HG03108 (cell line): ENCODE results near the gene INSM2.

Experiments
- ATAC-seq: cut with Tn5 transposase; IDR thresholded peaks from one replicate; pipeline ENCODE4 v1.9.1; 2021; ENCODE audit warnings: moderate library complexity; ENCODE audit not compliant: unreplicated experiment

INSM2 gene

DNA sequence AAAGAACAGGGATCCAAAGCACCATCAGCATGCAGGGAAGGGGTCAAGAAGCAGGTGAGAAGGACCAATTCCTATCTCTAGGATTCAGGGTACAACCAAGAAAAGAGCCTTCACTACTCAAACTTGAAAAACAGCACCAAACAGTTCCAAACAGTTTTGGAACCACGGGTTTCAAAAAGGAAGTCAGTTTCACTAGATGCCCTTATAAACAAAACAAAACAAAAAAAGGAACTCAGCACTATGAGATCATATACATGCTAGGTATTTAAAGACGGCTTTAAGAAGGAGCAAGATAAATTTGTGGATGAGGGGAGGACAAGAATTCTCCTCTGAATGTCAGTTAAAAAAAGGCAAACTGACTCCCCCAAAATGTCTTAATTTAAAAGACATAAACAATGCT is 6.0 kb downstream of the INSM2 start:
- ATAC-seq, result no peak

DNA sequence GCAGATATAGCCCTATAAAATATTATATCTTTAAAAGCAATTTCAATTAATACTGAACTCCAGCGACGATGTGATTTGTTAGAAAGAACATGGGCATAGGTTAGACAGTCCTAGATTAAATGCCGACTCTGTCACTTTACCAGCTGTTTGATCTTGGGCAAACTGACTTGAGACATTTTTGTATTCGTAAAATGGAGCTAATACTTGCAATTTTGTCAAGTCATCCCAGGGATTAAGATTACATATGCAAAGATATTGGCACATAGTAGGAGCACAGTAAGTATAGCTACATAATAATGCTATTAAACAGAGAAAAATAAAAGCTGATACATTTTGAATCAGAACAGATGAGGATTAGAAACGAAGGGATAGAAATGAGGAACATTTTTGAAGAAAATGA is 9.0 kb downstream of the INSM2 start:
- no peak for ATAC-seq

DNA sequence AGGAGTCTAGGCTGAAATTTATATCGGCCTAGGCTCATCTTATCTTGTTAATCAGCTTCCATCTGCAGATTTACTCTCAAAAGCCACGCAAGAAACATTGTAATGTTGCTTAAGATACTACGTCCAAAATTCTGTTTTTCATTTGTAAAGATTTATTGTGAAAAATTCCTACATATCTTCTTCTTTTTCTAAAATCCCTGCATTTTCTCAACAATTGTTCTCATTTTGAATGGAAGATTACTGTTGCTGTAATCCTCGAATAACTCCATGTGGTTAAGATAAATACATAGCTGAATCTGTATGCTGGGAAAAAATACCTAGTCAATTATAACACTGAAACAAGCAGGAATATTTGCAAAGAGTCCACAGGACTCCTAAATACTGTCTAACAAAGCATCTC is 15.6 kb downstream of the INSM2 start:
- no peak for ATAC-seq

DNA sequence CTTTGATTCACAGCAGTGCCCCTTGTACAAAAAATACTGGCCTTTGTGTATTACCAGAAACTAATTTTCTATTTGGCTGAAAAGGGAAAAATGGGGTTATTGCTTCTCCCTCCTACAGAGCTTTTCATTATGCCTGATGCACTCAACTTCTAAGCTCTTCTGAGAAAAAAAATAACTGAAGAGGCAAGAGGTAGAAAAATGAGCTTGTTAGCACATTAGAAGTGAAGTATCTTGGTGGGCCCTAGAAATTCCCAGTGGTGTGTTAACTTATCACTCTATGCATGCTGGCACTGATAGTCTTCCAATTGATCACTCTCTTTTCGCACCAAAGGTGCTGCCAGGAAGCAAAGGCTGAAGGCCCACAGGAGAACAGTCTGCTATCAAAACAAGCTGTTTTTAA is 17.1 kb downstream of the INSM2 start:
- no peak for ATAC-seq

DNA sequence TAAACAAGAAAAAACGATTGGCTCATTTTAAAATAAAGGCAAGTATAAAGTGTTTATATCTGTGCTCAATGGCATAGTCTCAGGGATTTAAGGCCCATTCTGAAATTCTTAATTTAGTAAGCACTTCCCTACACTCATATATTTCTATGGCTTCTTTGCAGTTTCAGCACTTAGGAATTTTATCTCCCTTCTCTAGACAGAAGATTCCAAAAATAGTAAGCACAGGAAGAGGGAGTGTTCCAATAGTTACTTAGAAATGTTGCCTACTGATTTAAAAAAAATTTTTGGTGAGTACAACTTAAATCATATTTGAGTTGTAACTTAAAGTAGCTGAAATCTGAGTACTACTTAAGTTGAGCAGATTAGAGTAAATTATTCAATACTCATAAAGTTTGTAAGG is 19.8 kb downstream of the INSM2 start:
- no peak for ATAC-seq

DNA sequence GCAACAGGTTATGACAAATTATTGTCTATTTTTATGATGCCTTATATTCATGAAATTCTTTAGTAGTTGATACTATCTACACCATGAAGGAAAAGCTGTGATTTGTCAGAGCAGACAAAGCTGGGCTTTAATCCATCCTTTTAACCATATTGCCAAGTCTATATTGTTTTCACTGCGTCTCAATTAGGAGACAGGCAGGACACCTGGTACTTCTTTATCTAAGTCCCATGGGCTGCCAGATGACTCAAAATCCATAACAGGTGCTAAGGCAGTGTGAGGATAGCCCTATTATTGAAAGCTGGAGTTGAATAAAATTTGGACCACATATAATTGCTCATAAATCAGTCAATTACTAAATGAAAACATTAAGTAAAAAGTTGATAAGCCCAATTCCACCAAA is 22.6 kb downstream of the INSM2 start:
- ATAC-seq, result no peak

DNA sequence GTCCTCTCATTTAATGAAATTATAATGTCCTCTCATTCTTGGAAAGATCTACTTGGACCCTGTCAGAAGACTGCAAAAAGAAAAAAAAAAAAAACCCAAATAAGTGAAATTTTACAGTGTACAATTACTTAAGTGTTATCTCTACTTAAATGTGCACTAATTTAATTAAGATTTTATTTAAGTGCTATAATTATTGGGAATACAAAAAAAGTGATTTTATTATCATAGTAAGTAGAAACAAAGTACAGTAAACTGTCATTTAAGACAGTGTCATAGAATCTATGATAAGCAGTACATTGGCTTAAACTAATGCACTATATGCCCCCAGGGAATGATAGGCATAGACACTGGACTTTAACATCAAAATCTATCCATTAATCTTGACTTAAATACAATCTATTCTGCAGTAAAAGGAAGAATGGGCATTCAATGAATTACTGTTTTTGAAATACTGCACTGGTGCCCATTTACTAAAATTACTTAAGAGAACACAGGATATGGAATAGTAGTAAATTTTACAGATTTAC is 23.3 kb downstream of the INSM2 start:
- no peak for ATAC-seq

DNA sequence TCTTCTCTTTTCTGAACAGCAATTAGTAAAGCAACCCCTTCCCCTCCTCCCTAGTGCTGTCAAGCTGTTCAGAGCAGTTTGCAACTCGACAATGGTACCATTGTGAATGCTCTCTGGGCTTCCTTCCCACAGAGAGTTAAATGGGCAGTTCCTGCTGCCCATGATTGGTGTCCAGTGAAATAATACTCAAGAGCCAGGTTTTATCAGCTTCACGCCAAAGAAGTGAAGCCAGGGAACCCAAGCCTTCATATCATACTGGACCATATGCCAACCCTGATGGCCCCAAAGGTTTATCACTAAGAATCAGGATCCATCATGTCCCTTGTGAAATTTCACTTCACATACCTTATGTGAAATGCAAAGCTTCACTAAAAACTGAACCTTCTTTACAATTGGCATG is 24.7 kb downstream of the INSM2 start:
- no peak for ATAC-seq

DNA sequence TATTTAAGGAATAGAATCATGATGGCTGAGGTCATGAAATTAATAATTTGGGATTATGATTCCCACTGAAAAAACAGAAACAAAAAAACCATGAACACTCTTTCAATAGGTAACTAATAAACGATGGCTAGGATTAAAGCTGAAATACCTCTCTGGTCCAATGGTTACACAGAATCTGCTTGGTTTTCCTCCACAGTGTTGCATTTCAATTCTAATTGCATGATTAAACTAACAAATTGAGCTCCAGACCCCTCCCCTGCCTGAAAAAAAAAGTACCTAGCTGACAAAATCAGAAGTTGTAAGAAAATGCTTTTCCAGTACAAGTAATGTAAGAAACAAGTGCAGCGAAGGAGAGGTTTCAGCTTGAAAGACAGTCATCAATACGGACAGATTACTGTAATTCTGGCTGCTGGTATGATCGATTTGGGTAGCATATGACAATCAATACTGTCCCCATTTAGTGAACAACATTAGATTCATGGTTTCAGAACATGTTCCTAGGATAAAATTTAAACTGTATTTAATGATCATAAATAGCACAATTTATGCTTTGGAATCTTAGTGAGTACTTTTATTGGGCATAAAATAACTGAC is 32.0 kb downstream of the INSM2 start:
- no peak for ATAC-seq

DNA sequence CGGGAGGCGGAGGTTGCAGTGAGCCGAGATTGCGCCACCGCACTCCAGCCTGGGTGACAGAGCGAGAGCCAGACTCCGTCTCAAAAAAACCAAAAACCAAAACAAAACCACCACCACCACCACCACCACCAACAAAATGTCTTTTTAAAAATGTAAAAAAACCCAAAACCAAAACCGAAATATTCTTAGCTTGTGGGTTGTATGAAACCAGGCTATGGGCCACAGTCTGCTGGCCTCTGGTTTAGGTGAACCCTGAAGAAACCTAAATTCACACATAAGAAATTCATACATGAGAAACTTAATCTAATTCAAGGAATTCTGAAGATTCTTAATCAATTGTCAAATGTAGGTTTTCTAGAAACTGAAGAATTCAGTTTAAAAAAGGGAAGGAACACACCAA is 37.6 kb downstream of the INSM2 start:
- no peak for ATAC-seq

DNA sequence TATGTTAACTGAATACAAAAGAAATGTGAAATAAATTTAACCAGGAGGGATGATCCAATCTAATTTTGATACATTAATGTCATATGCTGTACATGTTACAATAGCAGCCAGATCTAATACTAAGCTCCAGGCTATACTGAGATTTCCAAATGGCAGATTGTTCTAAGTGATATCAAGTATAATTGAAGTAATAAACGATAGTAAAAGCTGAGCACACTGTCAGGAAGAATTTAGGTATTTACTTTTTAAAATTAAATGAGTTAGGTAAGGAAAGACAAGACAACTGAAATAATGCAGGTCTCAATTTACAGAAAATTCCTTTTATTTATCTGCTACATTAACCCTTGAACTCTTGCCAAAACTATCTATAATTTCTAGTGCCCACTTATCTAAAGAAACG is 39.9 kb downstream of the INSM2 start:
- no peak for ATAC-seq

DNA sequence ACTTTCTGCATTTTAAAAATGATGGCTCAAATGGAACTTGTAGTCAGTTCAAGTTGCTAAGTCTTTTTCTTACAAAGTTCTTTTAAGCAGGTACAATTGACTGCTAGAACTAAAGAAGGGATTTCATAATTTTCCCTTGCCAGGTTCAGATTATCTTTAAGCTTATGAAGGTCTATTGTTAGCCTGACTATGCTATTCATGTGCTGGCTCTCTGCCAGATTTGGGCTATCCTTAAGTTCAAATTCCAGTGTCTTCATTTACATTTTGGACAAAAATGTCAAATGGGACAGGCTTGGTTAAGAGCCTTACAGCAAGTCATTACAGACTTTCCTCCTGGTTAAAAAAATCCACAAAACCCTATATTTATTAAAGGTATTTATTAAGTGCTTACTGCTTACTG is 42.3 kb downstream of the INSM2 start:
- no peak for ATAC-seq

DNA sequence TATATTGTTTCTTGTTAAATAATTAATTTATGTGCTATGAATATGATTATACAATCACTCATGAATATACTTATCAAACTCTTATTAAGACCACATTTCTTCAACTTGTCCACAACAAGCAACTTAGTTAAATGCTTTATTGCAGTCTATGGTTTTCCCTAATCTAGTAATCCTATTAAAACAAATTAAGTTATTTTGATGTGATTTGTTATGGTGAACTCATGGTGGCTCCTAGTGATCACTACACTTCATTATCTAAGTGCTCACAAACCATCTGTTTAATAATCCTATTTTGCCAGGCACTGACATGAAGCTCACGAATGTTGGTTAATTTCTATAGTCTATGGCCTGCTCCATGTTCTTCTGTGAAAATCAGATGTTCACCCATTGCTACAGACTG is 42.9 kb downstream of the INSM2 start:
- no peak for ATAC-seq

DNA sequence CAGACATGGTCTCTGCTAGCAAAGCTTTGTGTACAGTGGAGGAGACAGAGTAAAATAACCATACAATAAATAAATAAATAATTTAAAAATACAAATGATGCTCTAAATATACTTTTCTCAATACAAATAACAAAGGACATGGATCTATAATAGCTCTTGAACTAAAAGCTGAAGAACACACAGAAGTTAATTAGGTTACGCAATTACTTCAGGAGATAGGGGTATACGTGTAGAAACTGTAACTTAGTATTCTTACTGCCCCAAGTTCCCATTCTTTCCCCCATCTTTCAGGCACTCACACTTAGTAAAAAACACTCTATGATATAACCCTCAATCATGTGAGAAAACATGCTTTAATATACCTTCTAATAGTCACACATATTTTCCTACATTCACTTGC is 44.2 kb downstream of the INSM2 start:
- ATAC-seq, result no peak

DNA sequence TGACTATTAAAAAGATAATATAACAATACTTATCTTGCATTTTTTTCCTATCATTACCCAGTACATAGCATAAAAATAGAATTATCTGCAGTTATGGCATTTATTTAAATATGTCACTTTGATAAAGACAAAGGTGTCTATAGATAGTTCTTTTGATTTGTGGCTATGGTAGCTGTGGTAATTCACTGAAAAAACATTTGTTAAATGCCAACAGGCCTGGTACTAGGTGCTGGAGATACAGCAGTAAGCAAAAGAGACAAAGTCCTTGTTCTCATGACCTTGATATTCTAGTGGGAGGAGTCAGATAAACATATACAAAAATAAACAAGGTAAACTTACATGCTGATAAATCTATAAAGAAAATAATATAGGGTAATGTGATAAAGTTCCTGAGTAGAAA is 44.7 kb downstream of the INSM2 start:
- no peak for ATAC-seq
